Nephron progenitor cell (in vitro differentiated cells): ENCODE measurements around the gene RPS19BP1.

Experiments used
- DNase-seq: peaks from one replicate; pipeline ENCODE4 v3.0.0; 2021
- H3K27ac Mint-ChIP-seq: 2 replicates; pipeline ENCODE4 v1.8.0; 2021; ENCODE audit warnings: mild to moderate bottlenecking, moderate library complexity, mixed read lengths
- H3K27me3 Mint-ChIP-seq: 2 replicates; pipeline ENCODE4 v1.8.0; 2021; ENCODE audit warnings: mild to moderate bottlenecking, low read depth, mixed read lengths; ENCODE audit not compliant: poor library complexity
- H3K36me3 Mint-ChIP-seq: 2 replicates; pipeline ENCODE4 v1.8.0; 2021; ENCODE audit warnings: low read depth, mixed read lengths
- H3K4me1 Mint-ChIP-seq: 2 replicates; pipeline ENCODE4 v1.8.0; 2021; ENCODE audit warnings: mixed read lengths
- H3K4me3 Mint-ChIP-seq: 2 replicates; pipeline ENCODE4 v1.8.0; 2021; ENCODE audit warnings: mild to moderate bottlenecking, moderate library complexity, mixed read lengths
- H3K9me3 Mint-ChIP-seq: 2 replicates; pipeline ENCODE4 v1.8.0; 2021; ENCODE audit warnings: mild to moderate bottlenecking, moderate library complexity, mixed read lengths
- TF ChIP-seq, protein P1 (sequence below): fragments of 200-600 bp; sonication (generic); IDR thresholded peaks from 2 replicates; pipeline ENCODE4 v1.5.0; 2021; ENCODE audit warnings: antibody characterized with exemption

RPS19BP1 gene

GRCh38 chr22:39556970-39557841, 24.7 kb upstream of the RPS19BP1 start:
- peak overlapping the region; percentile 81 for H3K4me3 Mint-ChIP-seq

GRCh38 chr22:39554151-39554550, 21.6 kb upstream of the RPS19BP1 start:
- no peaks in the 10 kb centered on the region for H3K9me3 Mint-ChIP-seq
- DNase-seq = no peak
- H3K4me1 Mint-ChIP-seq = peaks cover 28% of the 10 kb centered on the region
- H3K4me3 Mint-ChIP-seq = no peak overlapping the region
- H3K36me3 Mint-ChIP-seq = no peaks in the 10 kb centered on the region
- H3K27me3 Mint-ChIP-seq = peaks cover 53% of the 10 kb centered on the region
- H3K27ac Mint-ChIP-seq = no peak overlapping the region
- TF ChIP-seq, protein P1, sequence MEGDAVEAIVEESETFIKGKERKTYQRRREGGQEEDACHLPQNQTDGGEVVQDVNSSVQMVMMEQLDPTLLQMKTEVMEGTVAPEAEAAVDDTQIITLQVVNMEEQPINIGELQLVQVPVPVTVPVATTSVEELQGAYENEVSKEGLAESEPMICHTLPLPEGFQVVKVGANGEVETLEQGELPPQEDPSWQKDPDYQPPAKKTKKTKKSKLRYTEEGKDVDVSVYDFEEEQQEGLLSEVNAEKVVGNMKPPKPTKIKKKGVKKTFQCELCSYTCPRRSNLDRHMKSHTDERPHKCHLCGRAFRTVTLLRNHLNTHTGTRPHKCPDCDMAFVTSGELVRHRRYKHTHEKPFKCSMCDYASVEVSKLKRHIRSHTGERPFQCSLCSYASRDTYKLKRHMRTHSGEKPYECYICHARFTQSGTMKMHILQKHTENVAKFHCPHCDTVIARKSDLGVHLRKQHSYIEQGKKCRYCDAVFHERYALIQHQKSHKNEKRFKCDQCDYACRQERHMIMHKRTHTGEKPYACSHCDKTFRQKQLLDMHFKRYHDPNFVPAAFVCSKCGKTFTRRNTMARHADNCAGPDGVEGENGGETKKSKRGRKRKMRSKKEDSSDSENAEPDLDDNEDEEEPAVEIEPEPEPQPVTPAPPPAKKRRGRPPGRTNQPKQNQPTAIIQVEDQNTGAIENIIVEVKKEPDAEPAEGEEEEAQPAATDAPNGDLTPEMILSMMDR = no peak

More at GRCh38 chr22:39556970-39557841, 24.7 kb upstream of the RPS19BP1 start:
- peaks cover 39% of the 10 kb centered on the region for H3K4me1 Mint-ChIP-seq
- no peak overlapping the region for H3K27ac Mint-ChIP-seq
- no peaks in the 10 kb centered on the region for H3K9me3 Mint-ChIP-seq
- no peaks in the 10 kb centered on the region for H3K36me3 Mint-ChIP-seq
- TF ChIP-seq, protein P1 = no peak
- peaks cover 54% of the 10 kb centered on the region for H3K27me3 Mint-ChIP-seq
- DNase-seq = peak; percentile 68

GRCh38 chr22:39553429-39553828, 20.9 kb upstream of the RPS19BP1 start:
- H3K27ac Mint-ChIP-seq = no peak overlapping the region
- no peak overlapping the region for H3K4me3 Mint-ChIP-seq
- peaks cover 55% of the 10 kb centered on the region for H3K27me3 Mint-ChIP-seq
- TF ChIP-seq, protein P1 = no peak
- H3K36me3 Mint-ChIP-seq = no peaks in the 10 kb centered on the region
- no peaks in the 10 kb centered on the region for H3K9me3 Mint-ChIP-seq
- DNase-seq = no peak
- peaks cover 24% of the 10 kb centered on the region for H3K4me1 Mint-ChIP-seq

DNA sequence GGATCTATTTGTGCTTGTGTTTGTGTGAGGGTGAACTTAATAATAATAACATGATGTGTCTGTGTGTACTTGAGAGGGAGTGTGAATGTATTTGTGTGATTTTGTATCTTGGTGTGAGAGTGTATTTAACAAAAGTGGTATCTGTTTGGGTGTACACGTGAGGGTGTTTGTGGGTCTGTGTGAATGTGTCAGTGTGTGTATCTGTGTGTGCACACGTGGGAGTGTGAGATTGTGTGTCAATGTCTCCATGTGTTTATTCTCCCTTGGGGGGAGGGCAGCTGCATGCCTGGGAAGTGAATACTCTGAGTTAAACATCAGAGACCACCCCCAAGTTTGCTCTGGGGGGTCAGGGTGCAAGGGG, 15.0 kb upstream of the RPS19BP1 start:
- Mint-ChIP-seq H3K36me3 (no peaks in the 10 kb centered on the region), H3K4me3 (no peak overlapping the region), H3K4me1 (peaks cover 21% of the 10 kb centered on the region), H3K27me3 (peaks cover 38% of the 10 kb centered on the region), H3K27ac (no peak overlapping the region), H3K9me3 (no peaks in the 10 kb centered on the region)
- TF ChIP-seq, protein P1 = no peak
- DNase-seq = no peak

GRCh38 chr22:39546889-39547586, 14.5 kb upstream of the RPS19BP1 start:
- Mint-ChIP-seq H3K27ac (no peak overlapping the region), H3K27me3 (peaks cover 38% of the 10 kb centered on the region), H3K4me1 (peaks cover 20% of the 10 kb centered on the region), H3K36me3 (no peaks in the 10 kb centered on the region), H3K9me3 (no peaks in the 10 kb centered on the region), H3K4me3 (no peak overlapping the region)
- no peak for DNase-seq
- TF ChIP-seq, protein P1 = no peak
